HUES48 (cell line): Measurements from ENCODE around the gene DVL2.

Experiments used
- H3K27ac ChIP-seq: one replicate; pipeline ENCODE4 v1.7.0; 2013; ENCODE audit warnings: low read depth, low read length, inconsistent platforms
- H3K27me3 ChIP-seq: 2 replicates; pipeline ENCODE4 v1.6.1; 2013; ENCODE audit warnings: mild to moderate bottlenecking, low read length; ENCODE audit not compliant: control insufficient read depth, insufficient read depth
- H3K36me3 ChIP-seq: 2 replicates; pipeline ENCODE4 v1.6.1; 2013; ENCODE audit warnings: low read length; ENCODE audit not compliant: control insufficient read depth, insufficient read depth
- H3K4me1 ChIP-seq: 2 replicates; pipeline ENCODE4 v1.6.1; 2013; ENCODE audit warnings: mild to moderate bottlenecking, low read length; ENCODE audit not compliant: control insufficient read depth, insufficient read depth
- H3K4me3 ChIP-seq: 2 replicates; pipeline ENCODE4 v1.5.1; 2013; ENCODE audit warnings: mild to moderate bottlenecking, low read depth, low read length
- H3K9ac ChIP-seq: 2 replicates; pipeline ENCODE4 v1.6.1; 2013; ENCODE audit warnings: mild to moderate bottlenecking, low read depth, low read length, moderate library complexity
- H3K9me3 ChIP-seq: 2 replicates; pipeline ENCODE4 v1.6.1; 2013; ENCODE audit warnings: low read length; ENCODE audit not compliant: control insufficient read depth, insufficient read depth

The DVL2 gene

GRCh38 chr17:7234083-7234951, at the start of gene DVL2:
TSS of gene DVL2 (minus strand) at chr17:7234517. CDS start at chr17:7234262, 255 bp downstream.
- Histone ChIP-seq H3K27me3 (no peaks in the 10 kb centered on the region), H3K36me3 (peaks cover 42% of the 10 kb centered on the region), H3K27ac (peak within 1 kb of the TSS; percentile 94), H3K9ac (peak within 1 kb of the TSS; percentile 77), H3K4me1 (peaks cover 11% of the 10 kb centered on the region), H3K4me3 (peak within 1 kb of the TSS; percentile 94), H3K9me3 (no peaks in the 10 kb centered on the region)

GRCh38 chr17:7283471-7284216, 49.3 kb upstream of the DVL2 start:
- H3K36me3 ChIP-seq, result 0 out of 2 replicates have a peak, but pooled peaks cover 11% of the 10 kb centered on the region
- no peaks in the 10 kb centered on the region for H3K9me3 ChIP-seq
- H3K4me3 ChIP-seq, result no peak overlapping the region
- peaks cover 19% of the 10 kb centered on the region for H3K27me3 ChIP-seq
- no peak overlapping the region for H3K27ac ChIP-seq
- H3K4me1 ChIP-seq, result peaks cover 14% of the 10 kb centered on the region
- no peak overlapping the region for H3K9ac ChIP-seq

- Histone ChIP-seq H3K36me3 (0 out of 2 replicates have a peak, but pooled peaks cover 10% of the 10 kb centered on the region), H3K4me3 (peak overlapping the region; percentile 84), H3K9ac (no peak overlapping the region), H3K27ac (no peak overlapping the region), H3K27me3 (peaks cover 19% of the 10 kb centered on the region), H3K4me1 (peaks cover 14% of the 10 kb centered on the region), H3K9me3 (no peaks in the 10 kb centered on the region)
Observed at GRCh38 chr17:7282752-7283321, 48.5 kb upstream of the DVL2 start.

- Histone ChIP-seq H3K27me3 (peaks cover 19% of the 10 kb centered on the region), H3K36me3 (0 out of 2 replicates have a peak, but pooled peaks cover 8% of the 10 kb centered on the region), H3K9ac (peak overlapping the region; percentile 45; the same call in 1 of the 2 replicates), H3K4me3 (peak overlapping the region; percentile 84), H3K9me3 (no peaks in the 10 kb centered on the region), H3K4me1 (peaks cover 14% of the 10 kb centered on the region), H3K27ac (no peak overlapping the region)
Observed at GRCh38 chr17:7281953-7282751, 47.8 kb upstream of the DVL2 start.

- Histone ChIP-seq H3K27me3 (peaks cover 19% of the 10 kb centered on the region), H3K36me3 (0 out of 2 replicates have a peak, but pooled peaks cover 8% of the 10 kb centered on the region), H3K4me1 (peaks cover 14% of the 10 kb centered on the region), H3K9ac (peak within 1 kb of the TSS; percentile 45), H3K27ac (peak within 1 kb of the TSS; percentile 36), H3K9me3 (no peaks in the 10 kb centered on the region), H3K4me3 (peak within 1 kb of the TSS; percentile 84)
Observed at GRCh38 chr17:7281074-7281952, 47.0 kb upstream of the DVL2 start, which contains the start of gene SLC2A4. TSS of gene SLC2A4 (plus strand) at chr17:7281718. CDS start at chr17:7281935, 217 bp downstream.

GRCh38 chr17:7280519-7281073, 46.3 kb upstream of the DVL2 start:
- H3K9ac ChIP-seq, result peak overlapping the region; percentile 41
- peak overlapping the region; percentile 84 for H3K4me3 ChIP-seq
- peaks cover 19% of the 10 kb centered on the region for H3K27me3 ChIP-seq
- H3K4me1 ChIP-seq, result peaks cover 14% of the 10 kb centered on the region
- 0 out of 2 replicates have a peak, but pooled peaks cover 8% of the 10 kb centered on the region for H3K36me3 ChIP-seq
- no peaks in the 10 kb centered on the region for H3K9me3 ChIP-seq
- peak overlapping the region; percentile 36 for H3K27ac ChIP-seq

GRCh38 chr17:7279448-7279847, 45.1 kb upstream of the DVL2 start:
- Histone ChIP-seq H3K9ac (no peak overlapping the region), H3K27me3 (peaks cover 19% of the 10 kb centered on the region), H3K4me1 (peaks cover 14% of the 10 kb centered on the region), H3K27ac (no peak overlapping the region), H3K4me3 (no peak overlapping the region), H3K9me3 (no peaks in the 10 kb centered on the region), H3K36me3 (0 out of 2 replicates have a peak, but pooled peaks cover 4% of the 10 kb centered on the region)

GRCh38 chr17:7266784-7267183, 32.5 kb upstream of the DVL2 start:
- H3K4me3 ChIP-seq, result no peak overlapping the region
- H3K9ac ChIP-seq, result no peak overlapping the region
- H3K27ac ChIP-seq, result no peak overlapping the region
- peaks cover 14% of the 10 kb centered on the region; the same call in 1 of the 2 replicates for H3K4me1 ChIP-seq
- H3K9me3 ChIP-seq, result no peaks in the 10 kb centered on the region
- H3K36me3 ChIP-seq, result no peaks in the 10 kb centered on the region
- no peaks in the 10 kb centered on the region for H3K27me3 ChIP-seq

- peak overlapping the region; percentile 89 for H3K27ac ChIP-seq
- no peaks in the 10 kb centered on the region for H3K27me3 ChIP-seq
- H3K9me3 ChIP-seq, result no peaks in the 10 kb centered on the region
- peak overlapping the region; percentile 38; the same call in 1 of the 2 replicates for H3K9ac ChIP-seq
- peaks cover 14% of the 10 kb centered on the region; the same call in 1 of the 2 replicates for H3K4me1 ChIP-seq
- peaks cover 13% of the 10 kb centered on the region for H3K36me3 ChIP-seq
- peak overlapping the region; percentile 91 for H3K4me3 ChIP-seq
Observed at GRCh38 chr17:7263801-7264078, 29.4 kb upstream of the DVL2 start.
